Measurements from ENCODE around the gene IGFN1.

- TF ChIP-seq POLR2A (IDR thresholded peaks at IDR 0.05; ENCODE audit: low read depth, low read length) (no peak), POLR2AphosphoS5 (IDR thresholded peaks at IDR 0.05; ENCODE audit: low read depth, low read length) (no peak), TAF1 (IDR thresholded peaks at IDR 0.05; ENCODE audit: borderline replicate concordance, low read depth, low read length) (no peak)
These were observed 10.5 kb upstream of the IGFN1 start for GRCh38 chr1:201180141-201180540.
